Tibial nerve (tissue), 4 donors: ENCODE results near the gene TMLHE. TPM values are rescaled to one million over a fixed set of nuclear protein-coding genes. Genes with fewer than 3 reads are reported as not detected.
"Not testable (repeated sequence)": the region's sequence is repeated elsewhere in the genome, so short reads cannot be mapped to it uniquely, and the experiment has no call there.

Source experiments
- DNase-seq, 2 donors: peaks; one replicate each; pipeline ENCODE4 v3.0.0-alpha.2; 2019; ENCODE audit warnings: low spot score in 2 of 2
- H3K27ac ChIP-seq, 4 donors: fragments of 200-600 bp; sonication (generic) in 3 of 4; one replicate each; pipeline ENCODE4 v1.5.1; 2017 to 2019; ENCODE audit warnings: mild to moderate bottlenecking in 1 of 4
- H3K27me3 ChIP-seq, 2 donors: fragments of 200-600 bp; sonication (generic) in 1 of 2; one replicate each; pipeline versions ENCODE4 v1.5.1 to v1.6.0; 2017 to 2019
- H3K36me3 ChIP-seq, 3 donors: fragments of 200-600 bp; sonication (generic); one replicate each; pipeline ENCODE4 v1.5.1; 2018 to 2019
- H3K4me1 ChIP-seq, 4 donors: fragments of 200-600 bp; sonication (generic) in 3 of 4; one replicate each; pipeline ENCODE4 v1.5.1; 2017 to 2019
- H3K4me3 ChIP-seq, 4 donors: fragments of 200-600 bp; sonication (generic) in 3 of 4; one replicate each; pipeline ENCODE4 v1.5.1; 2017 to 2019; ENCODE audit warnings: mild to moderate bottlenecking in 1 of 4, moderate library complexity in 1 of 4
- H3K9me3 ChIP-seq, 4 donors: fragments of 200-600 bp; sonication (generic) in 3 of 4; one replicate each; pipeline ENCODE4 v1.5.1; 2017 to 2019
- CTCF ChIP-seq, 5 experiments: fragments of 200-600 bp in 3 of 5; fragments of 450-650 bp in 2 of 5; sonication (generic) in 3 of 5; IDR thresholded peaks; one replicate each; pipeline ENCODE4 v1.5.1; 2016 to 2019; ENCODE audit warnings: antibody characterized with exemption in 5 of 5, mild to moderate bottlenecking in 3 of 5, moderate library complexity in 2 of 5
- EP300 ChIP-seq, 2 donors: sonication (generic); formaldehyde crosslinking; IDR thresholded peaks; one replicate each; pipeline ENCODE4 v1.6.1; 2017; ENCODE audit warnings: antibody characterized with exemption in 2 of 2, mild to moderate bottlenecking in 1 of 2
- POLR2A ChIP-seq, 2 donors: fragments of 450-650 bp; IDR thresholded peaks; one replicate each; pipeline ENCODE4 v1.6.1; 2017; ENCODE audit warnings: antibody characterized with exemption in 2 of 2, mild to moderate bottlenecking in 2 of 2, moderate library complexity in 2 of 2
- WGBS, 2 donors: methylation state at CpG; one replicate each; pipeline ENCODE4 v1.1.5; 2018; 5-methylcytosine and 5-hydroxymethylcytosine counted together
- total RNA-seq, 4 donors: library from RNA; depleted of rRNA; stranded (reverse); fragments of >200 nt; gene quantifications; one replicate each; pipeline ENCODE4 v1.1.0, GENCODE V29; 2016

Gene TMLHE
- total RNA-seq, 4 donors from 2014 or later: 12.4 to 39.5 (median 25.8) TPM

GRCh38 chrX:155544881-155545280 lies 67.9 kb downstream of the TMLHE start:
- H3K9me3 ChIP-seq: peaks cover 0 to 25% (median 11%) of the 10 kb centered on the region in 4 donors
- no peaks in the 10 kb centered on the region for H3K4me1 ChIP-seq
- peaks cover 0 to 47% (median 0%) of the 10 kb centered on the region in 3 donors for H3K36me3 ChIP-seq
- no peak for TF ChIP-seq CTCF (IDR thresholded peaks at IDR 0.05)
- no peak for TF ChIP-seq EP300 (IDR thresholded peaks at IDR 0.05)
- no peak for TF ChIP-seq POLR2A (IDR thresholded peaks at IDR 0.05)
- H3K27ac ChIP-seq: no peak overlapping the region
- WGBS, 2 donors: 46 to 54% methylated on average over 2 of the region's 2 CpGs
- DNase-seq: no peak
- H3K27me3 ChIP-seq: no peaks in the 10 kb centered on the region
- no peak overlapping the region for H3K4me3 ChIP-seq

GRCh38 chrX:155535866-155536265 lies 76.9 kb downstream of the TMLHE start:
- Histone ChIP-seq H3K9me3 (peaks cover 0 to 4% (median 0%) of the 10 kb centered on the region in 4 donors), H3K36me3 (peaks cover 0 to 29% (median 0%) of the 10 kb centered on the region in 3 donors), H3K4me3 (no peak overlapping the region), H3K27ac (no peak overlapping the region), H3K27me3 (no peaks in the 10 kb centered on the region), H3K4me1 (no peaks in the 10 kb centered on the region)
- no peak for DNase-seq
- TF ChIP-seq CTCF (IDR thresholded peaks at IDR 0.05) (no peak), POLR2A (IDR thresholded peaks at IDR 0.05) (no peak), EP300 (IDR thresholded peaks at IDR 0.05) (no peak)
- WGBS, 2 donors: 66 to 100% methylated on average over 1 of the region's 1 CpG

- DNase-seq: no peak
These were observed 78.0 kb downstream of the TMLHE start for GRCh38 chrX:155534800-155535199.

GRCh38 chrX:155527023-155527422 lies 85.7 kb downstream of the TMLHE start:
- not testable (repeated sequence) for H3K27me3 ChIP-seq, H3K4me3 ChIP-seq, DNase-seq, H3K27ac ChIP-seq, H3K4me1 ChIP-seq
- 89 to 100% methylated on average over 2 of the region's 2 CpGs for WGBS, 2 donors
- peaks cover 0 to 50% (median 0%) of the 10 kb centered on the region in 3 donors for H3K36me3 ChIP-seq
- H3K9me3 ChIP-seq: peaks cover 0 to 14% (median 0%) of the 10 kb centered on the region in 4 donors

More at GRCh38 chrX:155534800-155535199, 78.0 kb downstream of the TMLHE start:
- Histone ChIP-seq H3K9me3 (no peaks in the 10 kb centered on the region), H3K27me3 (no peaks in the 10 kb centered on the region), H3K27ac (no peak overlapping the region), H3K4me3 (no peak overlapping the region), H3K4me1 (no peaks in the 10 kb centered on the region), H3K36me3 (peaks cover 0 to 20% (median 0%) of the 10 kb centered on the region in 3 donors)
- TF ChIP-seq EP300 (IDR thresholded peaks at IDR 0.05) (no peak), CTCF (IDR thresholded peaks at IDR 0.05) (no peak), POLR2A (IDR thresholded peaks at IDR 0.05) (no peak)

GRCh38 chrX:155514225-155514624 lies 98.5 kb downstream of the TMLHE start:
- H3K9me3 ChIP-seq: no peaks in the 10 kb centered on the region
- no peak overlapping the region for H3K4me3 ChIP-seq
- H3K27ac ChIP-seq: no peak overlapping the region
- no peaks in the 10 kb centered on the region for H3K27me3 ChIP-seq
- peaks cover 0 to 28% (median 0%) of the 10 kb centered on the region in 3 donors for H3K36me3 ChIP-seq
- DNase-seq: no peak
- TF ChIP-seq CTCF (IDR thresholded peaks at IDR 0.05): no peak
- TF ChIP-seq EP300 (IDR thresholded peaks at IDR 0.05): no peak
- no peak for TF ChIP-seq POLR2A (IDR thresholded peaks at IDR 0.05)
- no peaks in the 10 kb centered on the region for H3K4me1 ChIP-seq

- H3K36me3 ChIP-seq: peaks cover 0 to 24% (median 0%) of the 10 kb centered on the region in 3 donors
- H3K27me3 ChIP-seq: no peaks in the 10 kb centered on the region
- TF ChIP-seq EP300 (IDR thresholded peaks at IDR 0.05): no peak
- TF ChIP-seq POLR2A (IDR thresholded peaks at IDR 0.05): no peak
- no peak for TF ChIP-seq CTCF (IDR thresholded peaks at IDR 0.05)
- no peak for DNase-seq
- H3K4me3 ChIP-seq: no peak overlapping the region
- H3K4me1 ChIP-seq: no peaks in the 10 kb centered on the region
- H3K9me3 ChIP-seq: no peaks in the 10 kb centered on the region
- no peak overlapping the region for H3K27ac ChIP-seq
These were observed 107.5 kb downstream of the TMLHE start for GRCh38 chrX:155505296-155505695.

GRCh38 chrX:155495134-155495533 lies 117.6 kb downstream of the TMLHE start:
- no CpG with 5 or more reads among the region's 2 CpGs for WGBS, 2 donors
- not testable (repeated sequence) for H3K27me3 ChIP-seq, H3K36me3 ChIP-seq, H3K27ac ChIP-seq, H3K4me3 ChIP-seq, DNase-seq, H3K4me1 ChIP-seq, H3K9me3 ChIP-seq

GRCh38 chrX:155491421-155491820 lies 121.3 kb downstream of the TMLHE start:
- not testable (repeated sequence) for H3K4me3 ChIP-seq, H3K27ac ChIP-seq, H3K9me3 ChIP-seq, DNase-seq, H3K36me3 ChIP-seq, H3K27me3 ChIP-seq, H3K4me1 ChIP-seq
- WGBS, 2 donors: no CpG with 5 or more reads among the region's 3 CpGs
